RWPE2 (cell line): Measurements from ENCODE around the gene PFDN2.
"Not testable (repeated sequence)": the region's sequence is repeated elsewhere in the genome, so short reads cannot be mapped to it uniquely, and the experiment has no call there.

ENCODE experiments used
- ATAC-seq: fragments of 200-7000 bp; cut with Tn5 transposase; 3 replicates; pipeline ENCODE4 v1.9.1; 2021; ENCODE audit warnings: low read depth
- DNase-seq: peaks from one replicate; pipeline ENCODE4 v3.0.0-alpha.2; 2020; ENCODE audit warnings: low spot score
- H3K27ac ChIP-seq: fragments of 450-650 bp; 2 replicates; pipeline ENCODE4 v1.5.1; 2017; ENCODE audit warnings: mild to moderate bottlenecking; ENCODE audit not compliant: poor library complexity, severe bottlenecking
- H3K27me3 ChIP-seq: fragments of 250-450 bp; sonication (Bioruptor Pico); 2 replicates; pipeline ENCODE4 v1.5.1; 2021; ENCODE audit warnings: mild to moderate bottlenecking, moderate library complexity; ENCODE audit not compliant: insufficient read depth, poor library complexity, severe bottlenecking
- H3K36me3 ChIP-seq: fragments of 250-450 bp; sonication (Bioruptor Pico); 2 replicates; pipeline ENCODE4 v1.5.1; 2020; ENCODE audit warnings: low read depth, mild to moderate bottlenecking, moderate library complexity
- H3K4me1 ChIP-seq: fragments of 250-450 bp; sonication (Bioruptor Pico); 2 replicates; pipeline ENCODE4 v1.5.1; 2021; ENCODE audit warnings: mild to moderate bottlenecking, moderate library complexity; ENCODE audit not compliant: insufficient read depth, poor library complexity, severe bottlenecking
- H3K4me3 ChIP-seq: fragments of 250-450 bp; sonication (Bioruptor Pico); 2 replicates; pipeline ENCODE4 v1.5.1; 2021; ENCODE audit warnings: mild to moderate bottlenecking, moderate library complexity; ENCODE audit not compliant: severe bottlenecking
- H3K9me3 ChIP-seq: fragments of 250-450 bp; sonication (Bioruptor Pico); 2 replicates; pipeline ENCODE4 v1.5.1; 2021; ENCODE audit warnings: mild to moderate bottlenecking, moderate library complexity; ENCODE audit not compliant: severe bottlenecking
- CTCF ChIP-seq: fragments of 450-650 bp; IDR thresholded peaks from one replicate; pipeline ENCODE4 v1.5.1; 2017; ENCODE audit warnings: mild to moderate bottlenecking, moderate library complexity; ENCODE audit not compliant: poor library complexity, severe bottlenecking

The PFDN2 gene

DNA sequence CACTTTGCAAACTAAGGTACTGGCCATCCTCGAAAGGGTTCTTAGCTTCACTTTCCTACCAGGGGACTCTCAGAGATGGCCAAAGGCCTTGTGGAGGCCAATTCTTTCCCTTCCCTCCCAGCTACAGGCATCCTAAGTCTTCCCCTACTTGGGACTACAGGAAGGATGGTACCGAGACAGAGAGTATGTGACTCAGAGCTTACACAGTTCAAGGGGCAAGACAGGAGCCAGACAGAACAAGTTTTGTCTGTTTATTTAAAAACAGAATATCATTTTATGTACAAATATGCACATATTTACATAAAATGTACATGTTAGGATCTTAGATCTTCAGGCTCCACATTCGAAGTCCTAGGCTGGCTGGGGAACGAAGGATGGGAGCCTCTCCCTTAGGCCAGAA, 47.1 kb downstream of the PFDN2 start:
- TF ChIP-seq CTCF, result no peak
- Histone ChIP-seq H3K9me3 (no peaks in the 10 kb centered on the region), H3K4me3 (no peak overlapping the region), H3K4me1 (peaks cover 18% of the 10 kb centered on the region), H3K27me3 (no peaks in the 10 kb centered on the region), H3K27ac (peak overlapping the region; percentile 20), H3K36me3 (no peaks in the 10 kb centered on the region)
- no peak for ATAC-seq
- no peak for DNase-seq

DNA sequence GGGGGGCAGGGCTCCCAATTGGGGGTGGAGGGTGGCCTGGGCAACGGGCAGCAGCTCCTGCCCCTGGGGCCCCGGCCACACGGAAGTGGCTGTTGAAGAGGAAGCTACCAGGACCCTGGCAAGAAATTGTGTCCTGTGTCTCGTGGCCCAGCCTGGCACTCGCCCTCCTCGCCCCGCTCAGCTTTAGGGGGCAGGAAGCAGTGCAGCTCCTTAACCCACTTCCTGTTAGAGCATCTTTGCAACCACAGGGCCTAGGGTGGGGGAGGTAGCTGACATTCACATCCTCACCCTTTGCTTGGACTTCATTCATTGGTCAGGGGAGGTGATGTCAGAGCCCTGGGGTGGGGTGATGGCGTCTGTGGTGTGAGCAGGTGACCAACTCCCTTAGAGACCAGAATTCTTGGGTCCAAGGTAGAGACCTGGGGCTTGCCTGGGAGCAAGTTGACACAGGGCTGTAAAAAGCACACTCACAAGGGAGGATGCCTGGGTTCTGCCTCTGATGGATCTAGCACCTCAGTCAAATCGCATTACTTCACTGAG, 48.0 kb downstream of the PFDN2 start, which contains the start of gene ARHGAP30:
ARHGAP30 (minus strand) TSS at position 161 of the 540 bp plus-strand sequence. CDS start 267 bp downstream, outside the sequence.
- Histone ChIP-seq H3K27ac (peak within 1 kb of the TSS; percentile 20), H3K36me3 (no peaks in the 10 kb centered on the region), H3K4me1 (peaks cover 12% of the 10 kb centered on the region), H3K27me3 (no peaks in the 10 kb centered on the region), H3K4me3 (no peak within 1 kb of the TSS), H3K9me3 (no peaks in the 10 kb centered on the region)
- ATAC-seq, result no peak
- no peak for DNase-seq
- TF ChIP-seq CTCF, result no peak

DNA sequence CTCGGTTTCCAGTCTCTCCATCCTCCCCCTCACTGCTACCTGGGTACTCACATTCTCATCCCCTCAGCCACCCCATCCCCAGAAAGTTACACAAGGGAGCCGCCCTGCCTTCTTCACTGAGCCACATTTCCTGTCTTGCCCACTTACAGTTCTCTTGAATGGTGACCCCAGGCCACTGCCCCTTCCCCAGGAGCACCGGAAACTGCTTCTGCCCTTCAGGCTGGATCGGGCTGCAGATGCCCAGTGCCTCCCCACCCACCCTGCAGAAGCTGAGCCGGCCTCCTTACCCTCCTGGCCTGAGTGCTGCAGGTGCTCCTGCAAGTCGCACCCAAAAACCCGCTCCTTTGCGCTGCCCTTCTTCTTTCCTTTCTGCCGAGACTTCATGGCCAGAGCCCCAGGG, 48.6 kb downstream of the PFDN2 start:
- Histone ChIP-seq H3K4me1 (peaks cover 7% of the 10 kb centered on the region), H3K27ac (no peak overlapping the region), H3K9me3 (no peaks in the 10 kb centered on the region), H3K27me3 (no peaks in the 10 kb centered on the region), H3K36me3 (no peaks in the 10 kb centered on the region), H3K4me3 (no peak overlapping the region)
- DNase-seq (no peak), ATAC-seq (no peak)
- TF ChIP-seq CTCF, result no peak

- Histone ChIP-seq H3K27me3 (no peaks in the 10 kb centered on the region), H3K27ac (no peak overlapping the region), H3K9me3 (no peaks in the 10 kb centered on the region), H3K4me3 (no peak overlapping the region), H3K4me1 (peaks cover under 1% of the 10 kb centered on the region), H3K36me3 (no peaks in the 10 kb centered on the region)
- no peak for TF ChIP-seq CTCF
- ATAC-seq (peak; percentile 27; the same call in 1 of the 3 replicates), DNase-seq (no peak)
Measured at GRCh38 chr1:161068306-161069234, 49.3 kb downstream of the PFDN2 start.

GRCh38 chr1:161066694-161067093, 51.1 kb downstream of the PFDN2 start:
- TF ChIP-seq CTCF, result no peak
- H3K27ac ChIP-seq, result no peak overlapping the region
- no peak for DNase-seq
- no peak overlapping the region for H3K4me3 ChIP-seq
- H3K36me3 ChIP-seq, result no peaks in the 10 kb centered on the region
- H3K9me3 ChIP-seq, result no peaks in the 10 kb centered on the region
- ATAC-seq, result no peak
- H3K4me1 ChIP-seq, result no peaks in the 10 kb centered on the region
- no peaks in the 10 kb centered on the region for H3K27me3 ChIP-seq

DNA sequence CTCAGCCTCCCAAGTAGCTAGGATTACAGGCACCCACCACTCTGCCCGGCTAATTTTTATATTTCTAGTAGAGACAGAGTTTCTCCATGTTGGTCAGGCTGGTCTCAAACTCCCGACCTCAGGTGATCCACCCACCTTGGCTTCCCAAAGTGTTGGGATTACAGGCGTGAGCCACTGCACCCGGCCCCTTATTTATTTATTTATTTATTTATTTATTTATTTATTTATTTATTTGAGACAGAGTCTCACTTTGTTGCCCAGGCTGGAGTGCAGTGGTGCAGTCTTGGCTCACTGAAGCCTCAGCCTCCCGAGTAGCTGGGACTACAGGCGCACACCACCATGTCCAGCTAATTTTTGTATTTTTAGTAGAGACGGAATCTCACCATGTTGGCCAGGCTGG, 52.2 kb downstream of the PFDN2 start:
- not testable (repeated sequence) for DNase-seq, H3K27ac ChIP-seq, H3K27me3 ChIP-seq, H3K36me3 ChIP-seq, H3K9me3 ChIP-seq, H3K4me1 ChIP-seq, ATAC-seq, H3K4me3 ChIP-seq

GRCh38 chr1:161063936-161064335, 53.9 kb downstream of the PFDN2 start:
- ATAC-seq, H3K4me3 ChIP-seq, H3K4me1 ChIP-seq, H3K27ac ChIP-seq, H3K9me3 ChIP-seq, DNase-seq, H3K36me3 ChIP-seq, H3K27me3 ChIP-seq: not testable (repeated sequence)
